Gastroesophageal sphincter (tissue), 3 donors: ENCODE results near the gene FOXL2NB.

ENCODE experiments used
- POLR2AphosphoS5 ChIP-seq: sonication (generic); formaldehyde crosslinking; IDR thresholded peaks from one replicate; pipeline ENCODE4 v1.6.1; 2017; ENCODE audit warnings: antibody characterized with exemption
- TF ChIP-seq, protein P1 (sequence below), 4 experiments: fragments of 200-600 bp in 2 of 4; fragments of 450-650 bp in 2 of 4; sonication (generic) in 1 of 4; IDR thresholded peaks; one replicate each; pipeline ENCODE4 v1.5.1; 2017 to 2019; ENCODE audit warnings: antibody characterized with exemption in 4 of 4, mild to moderate bottlenecking in 2 of 4, moderate library complexity in 2 of 4

GRCh38 chr3:138908846-138909245 is 38.2 kb upstream of the FOXL2NB start:
- TF ChIP-seq POLR2AphosphoS5, result no peak
- TF ChIP-seq, protein P1, sequence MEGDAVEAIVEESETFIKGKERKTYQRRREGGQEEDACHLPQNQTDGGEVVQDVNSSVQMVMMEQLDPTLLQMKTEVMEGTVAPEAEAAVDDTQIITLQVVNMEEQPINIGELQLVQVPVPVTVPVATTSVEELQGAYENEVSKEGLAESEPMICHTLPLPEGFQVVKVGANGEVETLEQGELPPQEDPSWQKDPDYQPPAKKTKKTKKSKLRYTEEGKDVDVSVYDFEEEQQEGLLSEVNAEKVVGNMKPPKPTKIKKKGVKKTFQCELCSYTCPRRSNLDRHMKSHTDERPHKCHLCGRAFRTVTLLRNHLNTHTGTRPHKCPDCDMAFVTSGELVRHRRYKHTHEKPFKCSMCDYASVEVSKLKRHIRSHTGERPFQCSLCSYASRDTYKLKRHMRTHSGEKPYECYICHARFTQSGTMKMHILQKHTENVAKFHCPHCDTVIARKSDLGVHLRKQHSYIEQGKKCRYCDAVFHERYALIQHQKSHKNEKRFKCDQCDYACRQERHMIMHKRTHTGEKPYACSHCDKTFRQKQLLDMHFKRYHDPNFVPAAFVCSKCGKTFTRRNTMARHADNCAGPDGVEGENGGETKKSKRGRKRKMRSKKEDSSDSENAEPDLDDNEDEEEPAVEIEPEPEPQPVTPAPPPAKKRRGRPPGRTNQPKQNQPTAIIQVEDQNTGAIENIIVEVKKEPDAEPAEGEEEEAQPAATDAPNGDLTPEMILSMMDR (IDR thresholded peaks at IDR 0.05), result no peak
